Keratinocyte (primary cell): Measurements from ENCODE around the gene ANXA3.

ENCODE experiments used
- EZH2 ChIP-seq: IDR thresholded peaks from one replicate; pipeline ENCODE4 v1.6.1; 2012; ENCODE audit warnings: inconsistent platforms, mild to moderate bottlenecking, low read length, moderate library complexity
- TF ChIP-seq, protein P1 (sequence below), 3 experiments: IDR thresholded peaks in 1 of 3; conservative IDR thresholded peaks in 1 of 3; optimal IDR thresholded peaks in 1 of 3; 2 replicates in 2 of 3; 3 replicates in 1 of 3; pipeline versions ENCODE3 to v1.5.1; 2011; ENCODE audit warnings: low read length in 3 of 3, mild to moderate bottlenecking in 3 of 3, moderate library complexity in 2 of 3, control low read depth in 1 of 3, inconsistent platforms in 1 of 3; ENCODE audit not compliant: insufficient read depth in 2 of 3; ENCODE audit errors: extremely low read depth in 1 of 3

DNA sequence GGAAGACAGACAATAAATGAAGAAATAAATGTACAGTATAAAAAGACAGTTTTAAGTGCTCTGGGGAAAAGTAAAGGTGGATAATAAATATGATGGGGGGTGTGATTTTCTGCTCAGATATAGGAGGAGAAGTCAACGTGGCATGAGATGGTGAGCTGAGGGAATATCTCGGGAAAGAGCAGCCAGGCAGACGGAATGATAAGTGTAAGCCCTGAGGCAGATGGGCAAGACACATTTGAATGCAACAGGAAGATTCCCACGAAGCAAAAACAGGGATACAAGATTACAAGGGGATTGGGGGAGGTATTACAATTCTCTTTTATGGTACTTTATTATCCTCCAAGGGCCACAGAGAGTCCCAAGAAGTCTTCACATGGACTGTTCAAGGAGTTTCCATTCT lies 11.1 kb downstream of the ANXA3 start:
- TF ChIP-seq, protein P1, sequence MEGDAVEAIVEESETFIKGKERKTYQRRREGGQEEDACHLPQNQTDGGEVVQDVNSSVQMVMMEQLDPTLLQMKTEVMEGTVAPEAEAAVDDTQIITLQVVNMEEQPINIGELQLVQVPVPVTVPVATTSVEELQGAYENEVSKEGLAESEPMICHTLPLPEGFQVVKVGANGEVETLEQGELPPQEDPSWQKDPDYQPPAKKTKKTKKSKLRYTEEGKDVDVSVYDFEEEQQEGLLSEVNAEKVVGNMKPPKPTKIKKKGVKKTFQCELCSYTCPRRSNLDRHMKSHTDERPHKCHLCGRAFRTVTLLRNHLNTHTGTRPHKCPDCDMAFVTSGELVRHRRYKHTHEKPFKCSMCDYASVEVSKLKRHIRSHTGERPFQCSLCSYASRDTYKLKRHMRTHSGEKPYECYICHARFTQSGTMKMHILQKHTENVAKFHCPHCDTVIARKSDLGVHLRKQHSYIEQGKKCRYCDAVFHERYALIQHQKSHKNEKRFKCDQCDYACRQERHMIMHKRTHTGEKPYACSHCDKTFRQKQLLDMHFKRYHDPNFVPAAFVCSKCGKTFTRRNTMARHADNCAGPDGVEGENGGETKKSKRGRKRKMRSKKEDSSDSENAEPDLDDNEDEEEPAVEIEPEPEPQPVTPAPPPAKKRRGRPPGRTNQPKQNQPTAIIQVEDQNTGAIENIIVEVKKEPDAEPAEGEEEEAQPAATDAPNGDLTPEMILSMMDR (optimal IDR thresholded peaks at IDR 0.05 in 1 of 3, IDR thresholded peaks at IDR 0.05 in 1 of 3, conservative IDR thresholded peaks at IDR 0.05 in 1 of 3; ENCODE audit: extremely low read depth in 1 of 3, insufficient read depth in 2 of 3, low read length in 3 of 3): no peak
- TF ChIP-seq EZH2: no peak
